HEK293 (cell line): Measurements from ENCODE around the gene UNC45B.

Experiments used
- CTCF ChIA-PET: fragments of 350-600 bp; formaldehyde crosslinking; extraction: SDS; loops from one replicate; lab custom pipeline; 2021; ENCODE audit warnings: antibody characterized with exemption; lab: Yijun Ruan, JAX
- POLR2A ChIA-PET: fragments of 300-600 bp; formaldehyde crosslinking; extraction: SDS; loops from one replicate; lab custom pipeline; 2020; ENCODE audit warnings: antibody characterized with exemption, inconsistent platforms; lab: Yijun Ruan, JAX
- H3K27ac ChIP-seq: fragments of 200-500 bp; sonication (Bioruptor generic); 2 replicates; pipeline ENCODE4 v1.5.1; 2014; ENCODE audit warnings: low read depth, low read length, control low read depth, inconsistent platforms; ENCODE audit errors: extremely low read depth
- H3K36me3 ChIP-seq, 2 experiments: fragments of 200-500 bp in 1 of 2; sonication (Bioruptor generic) in 1 of 2; 1 replicate in 1 of 2; 2 replicates in 1 of 2; pipeline ENCODE4 v1.5.1; 2014 to 2017; ENCODE audit warnings: inconsistent platforms in 2 of 2, low read length in 2 of 2; ENCODE audit not compliant: control insufficient read depth in 2 of 2, insufficient read depth in 1 of 2
- H3K4me1 ChIP-seq: fragments of 200-500 bp; sonication (Bioruptor generic); 2 replicates; pipeline ENCODE4 v1.5.1; 2014; ENCODE audit warnings: mild to moderate bottlenecking, low read length, inconsistent platforms; ENCODE audit not compliant: control insufficient read depth, insufficient read depth
- H3K4me3 ChIP-seq: 2 replicates; pipeline ENCODE4 v1.5.1; 2011; ENCODE audit warnings: low read depth, mild to moderate bottlenecking, control low read depth, low read length, moderate library complexity
- H3K9me3 ChIP-seq: fragments of 200-500 bp; sonication (Bioruptor generic); 2 replicates; pipeline ENCODE4 v1.5.1; 2014; ENCODE audit warnings: low read depth, low read length, inconsistent platforms; ENCODE audit not compliant: control insufficient read depth, insufficient read depth
- GLIS1 ChIP-seq: fragments of 450-650 bp; formaldehyde crosslinking; IDR thresholded peaks from 2 replicates; pipeline ENCODE4 v1.5.1; 2016; ENCODE audit warnings: missing biosample characterization, missing genetic modification characterization
- PRDM1 ChIP-seq: fragments of 450-650 bp; formaldehyde crosslinking; IDR thresholded peaks from 2 replicates; pipeline ENCODE4; 2016; ENCODE audit warnings: missing biosample characterization, missing genetic modification characterization
- SETDB1 ChIP-seq: IDR thresholded peaks from one replicate; pipeline ENCODE4 v1.6.1; 2017; ENCODE audit warnings: mild to moderate bottlenecking, low read length, moderate library complexity, mixed read lengths; ENCODE audit not compliant: insufficient read length
- ZBTB8A ChIP-seq: fragments of 450-650 bp; formaldehyde crosslinking; IDR thresholded peaks from 2 replicates; pipeline ENCODE4 v1.5.1; 2016; ENCODE audit warnings: missing biosample characterization, missing genetic modification characterization
- ZFP3 ChIP-seq: fragments of 450-650 bp; formaldehyde crosslinking; IDR thresholded peaks from 2 replicates; pipeline ENCODE4 v1.5.1; 2016; ENCODE audit warnings: low read depth, missing biosample characterization, missing genetic modification characterization
- ZFP37 ChIP-seq: fragments of 450-650 bp; formaldehyde crosslinking; IDR thresholded peaks from 2 replicates; pipeline ENCODE4 v1.5.1; 2016; ENCODE audit warnings: missing biosample characterization, missing genetic modification characterization
- ZNF140 ChIP-seq: fragments of 450-650 bp; formaldehyde crosslinking; IDR thresholded peaks from 2 replicates; pipeline ENCODE4 v1.5.1; 2016; ENCODE audit warnings: missing biosample characterization, missing genetic modification characterization
- ZNF155 ChIP-seq: fragments of 450-650 bp; formaldehyde crosslinking; IDR thresholded peaks from 2 replicates; pipeline ENCODE4 v1.5.1; 2016; ENCODE audit warnings: missing biosample characterization, missing genetic modification characterization
- ZNF211 ChIP-seq: fragments of 450-650 bp; formaldehyde crosslinking; IDR thresholded peaks from 2 replicates; pipeline ENCODE4 v1.5.1; 2016; ENCODE audit warnings: low read depth, missing biosample characterization, missing genetic modification characterization
- ZNF23 ChIP-seq: fragments of 450-650 bp; formaldehyde crosslinking; IDR thresholded peaks from 2 replicates; pipeline ENCODE4 v1.5.1; 2016; ENCODE audit warnings: missing biosample characterization, missing genetic modification characterization, borderline replicate concordance
- ZNF366 ChIP-seq: fragments of 450-650 bp; formaldehyde crosslinking; conservative IDR thresholded peaks from 2 replicates; pipeline ENCODE4 v1.5.1; 2016; ENCODE audit warnings: missing biosample characterization, missing genetic modification characterization
- ZNF433 ChIP-seq: fragments of 450-650 bp; formaldehyde crosslinking; IDR thresholded peaks from 2 replicates; pipeline ENCODE4 v1.5.1; 2016; ENCODE audit warnings: missing biosample characterization, missing genetic modification characterization, low read depth
- ZNF777 ChIP-seq: fragments of 450-650 bp; formaldehyde crosslinking; IDR thresholded peaks from 2 replicates; pipeline ENCODE4 v1.5.1; 2017; ENCODE audit warnings: missing biosample characterization, missing genetic modification characterization, borderline replicate concordance
- ZXDB ChIP-seq: fragments of 450-650 bp; formaldehyde crosslinking; IDR thresholded peaks from 2 replicates; pipeline ENCODE4 v1.5.1; 2016; ENCODE audit warnings: missing biosample characterization, missing genetic modification characterization
- TF ChIP-seq, protein P1 (sequence below): fragments of 450-650 bp; formaldehyde crosslinking; IDR thresholded peaks from 2 replicates; pipeline ENCODE4 v1.5.1; 2016; ENCODE audit warnings: missing biosample characterization, missing genetic modification characterization
- TF ChIP-seq, protein P2 (sequence below): fragments of 450-650 bp; formaldehyde crosslinking; IDR thresholded peaks from 2 replicates; pipeline ENCODE4 v1.5.1; 2016; ENCODE audit warnings: missing biosample characterization, missing genetic modification characterization

UNC45B gene

DNA sequence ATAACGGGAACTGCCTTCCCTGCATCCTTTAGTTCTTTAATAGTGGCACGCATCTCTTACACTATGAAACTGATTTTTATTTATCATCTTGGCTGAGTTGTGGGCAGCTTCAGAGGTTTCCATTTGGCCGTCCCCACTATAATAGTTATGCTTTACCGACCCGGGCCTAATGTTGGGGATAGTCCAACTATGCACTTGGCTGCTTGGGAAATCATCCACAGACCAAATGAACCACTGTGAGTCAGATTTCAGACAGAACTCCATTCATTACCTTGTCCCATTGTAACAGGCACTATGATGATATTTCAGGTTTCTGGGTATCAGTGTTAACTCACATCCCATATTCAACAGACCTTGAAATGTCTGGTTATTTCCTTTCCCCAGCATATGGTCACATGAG, 89.2 kb downstream of the UNC45B start:
- Histone ChIP-seq H3K4me3 (no peak overlapping the region), H3K9me3 (no peaks in the 10 kb centered on the region), H3K4me1 (0 out of 2 replicates have a peak, but pooled peaks cover 2% of the 10 kb centered on the region), H3K36me3 (no peaks in the 10 kb centered on the region), H3K27ac (no peak overlapping the region)
- ChIA-PET POLR2A (no interaction called here), CTCF (interaction anchor here (0.6 kb wide), 1 partner anchor 314 kb away, joined by 3 read pairs; no protein-coding TSS in a partner anchor)
- TF ChIP-seq ZFP3 (tag by site-specific recombination) (no peak), ZNF23 (tag by site-specific recombination) (no peak), SETDB1 (no peak), ZNF155 (tag by site-specific recombination) (no peak), ZNF140 (tag by site-specific recombination) (no peak), ZNF211 (tag by site-specific recombination) (no peak), PRDM1 (tag by site-specific recombination) (no peak)
- TF ChIP-seq, protein P1, sequence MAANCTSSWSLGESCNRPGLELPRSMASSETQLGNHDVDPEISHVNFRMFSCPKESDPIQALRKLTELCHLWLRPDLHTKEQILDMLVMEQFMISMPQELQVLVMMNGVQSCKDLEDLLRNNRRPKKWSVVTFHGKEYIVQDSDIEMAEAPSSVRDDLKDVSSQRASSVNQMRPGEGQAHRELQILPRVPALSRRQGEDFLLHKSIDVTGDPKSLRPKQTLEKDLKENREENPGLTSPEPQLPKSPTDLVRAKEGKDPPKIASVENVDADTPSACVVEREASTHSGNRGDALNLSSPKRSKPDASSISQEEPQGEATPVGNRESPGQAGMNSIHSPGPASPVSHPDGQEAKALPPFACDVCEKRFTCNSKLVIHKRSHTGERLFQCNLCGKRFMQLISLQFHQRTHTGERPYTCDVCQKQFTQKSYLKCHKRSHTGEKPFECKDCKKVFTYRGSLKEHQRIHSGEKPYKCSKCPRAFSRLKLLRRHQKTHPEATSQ (tag by site-specific recombination), result no peak

DNA sequence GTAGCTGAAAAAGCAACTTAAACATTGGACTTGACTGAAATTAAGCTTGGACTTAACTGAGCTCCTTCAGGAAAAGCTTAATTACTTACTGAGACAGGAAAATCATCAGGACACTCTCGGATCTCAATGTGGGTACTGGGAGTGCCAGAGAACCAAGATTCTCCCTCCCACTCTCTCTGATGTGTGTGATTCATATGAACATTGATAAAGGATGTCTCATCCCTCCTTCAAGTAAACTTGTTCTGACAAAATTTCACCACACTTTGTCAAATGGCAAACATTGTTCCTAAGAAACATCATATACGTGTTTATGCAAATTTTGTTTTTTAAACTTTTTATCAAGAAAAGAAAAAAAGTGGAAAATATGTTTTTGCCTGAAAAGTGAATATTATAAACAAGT, 91.2 kb downstream of the UNC45B start:
- Histone ChIP-seq H3K27ac (no peak overlapping the region), H3K9me3 (no peaks in the 10 kb centered on the region), H3K4me3 (no peak overlapping the region), H3K36me3 (no peaks in the 10 kb centered on the region), H3K4me1 (peaks cover 10% of the 10 kb centered on the region; the same call in 1 of the 2 replicates)
- ChIA-PET POLR2A (interaction anchor here (1.6 kb wide), 1 partner anchor 19 kb away, joined by 3 read pairs; no protein-coding TSS in a partner anchor), CTCF (interaction anchor here (0.9 to 1.1 kb wide), 2 partner anchors 295 to 296 kb away, joined by 3 to 4 read pairs; no protein-coding TSS in a partner anchor)
- TF ChIP-seq GLIS1 (tag by site-specific recombination) (no peak), ZNF433 (tag by site-specific recombination) (no peak), ZBTB8A (tag by site-specific recombination) (no peak), ZNF777 (tag by site-specific recombination) (no peak), ZXDB (tag by site-specific recombination) (no peak), ZNF366 (no peak), ZFP37 (no peak)
- TF ChIP-seq, protein P2, sequence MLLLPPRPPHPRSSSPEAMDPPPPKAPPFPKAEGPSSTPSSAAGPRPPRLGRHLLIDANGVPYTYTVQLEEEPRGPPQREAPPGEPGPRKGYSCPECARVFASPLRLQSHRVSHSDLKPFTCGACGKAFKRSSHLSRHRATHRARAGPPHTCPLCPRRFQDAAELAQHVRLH (tag by site-specific recombination), result no peak
